ENCODE data around the gene P2RX6. TPM values are rescaled to one million over a fixed set of nuclear protein-coding genes. Genes with fewer than 3 reads are reported as not detected.

Gene P2RX6
- total RNA-seq, 2 donors from 2014 or later = 0.81 TPM; not detected in 1

DNA sequence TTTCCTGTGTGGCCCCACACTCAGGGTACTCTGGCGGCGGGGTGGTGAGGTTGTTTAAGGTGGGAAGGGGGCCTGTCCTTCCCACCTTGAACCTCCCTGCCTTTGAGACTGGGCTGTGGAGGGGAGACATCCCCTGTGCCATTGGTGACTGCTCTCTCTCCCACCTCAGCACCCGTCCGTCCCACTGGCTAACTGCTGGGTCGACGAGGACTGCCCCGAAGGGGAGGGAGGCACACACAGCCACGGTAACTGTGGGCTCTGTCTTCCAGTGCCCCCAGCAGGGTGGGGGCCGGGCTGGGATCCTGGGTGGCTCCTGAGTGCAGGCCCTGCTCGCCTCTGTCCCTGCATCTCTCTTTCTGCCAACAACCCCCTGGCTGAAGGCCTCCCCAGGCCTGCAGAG is 7.5 kb downstream of the P2RX6 start:
- Histone ChIP-seq H3K4me3 (no peak overlapping the region), H3K27me3 (replicated peaks; ENCODE audit: insufficient read depth) (no peaks in the 10 kb centered on the region), H3K36me3 (no peaks in the 10 kb centered on the region), H3K9me3 (no peaks in the 10 kb centered on the region), H3K27ac (no peak overlapping the region), H3K4me1 (ENCODE audit: control insufficient read depth in 1 of 2, low read depth in 2 of 2) (no peaks in the 10 kb centered on the region)
- DNase-seq (ENCODE audit: low spot score) (no peak), ATAC-seq (ENCODE audit: insufficient number of reproducible peaks, low FRiP score, low read depth) (no peak)
- TF ChIP-seq, protein P1, sequence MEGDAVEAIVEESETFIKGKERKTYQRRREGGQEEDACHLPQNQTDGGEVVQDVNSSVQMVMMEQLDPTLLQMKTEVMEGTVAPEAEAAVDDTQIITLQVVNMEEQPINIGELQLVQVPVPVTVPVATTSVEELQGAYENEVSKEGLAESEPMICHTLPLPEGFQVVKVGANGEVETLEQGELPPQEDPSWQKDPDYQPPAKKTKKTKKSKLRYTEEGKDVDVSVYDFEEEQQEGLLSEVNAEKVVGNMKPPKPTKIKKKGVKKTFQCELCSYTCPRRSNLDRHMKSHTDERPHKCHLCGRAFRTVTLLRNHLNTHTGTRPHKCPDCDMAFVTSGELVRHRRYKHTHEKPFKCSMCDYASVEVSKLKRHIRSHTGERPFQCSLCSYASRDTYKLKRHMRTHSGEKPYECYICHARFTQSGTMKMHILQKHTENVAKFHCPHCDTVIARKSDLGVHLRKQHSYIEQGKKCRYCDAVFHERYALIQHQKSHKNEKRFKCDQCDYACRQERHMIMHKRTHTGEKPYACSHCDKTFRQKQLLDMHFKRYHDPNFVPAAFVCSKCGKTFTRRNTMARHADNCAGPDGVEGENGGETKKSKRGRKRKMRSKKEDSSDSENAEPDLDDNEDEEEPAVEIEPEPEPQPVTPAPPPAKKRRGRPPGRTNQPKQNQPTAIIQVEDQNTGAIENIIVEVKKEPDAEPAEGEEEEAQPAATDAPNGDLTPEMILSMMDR (IDR thresholded peaks at IDR 0.05) = no peak

DNA sequence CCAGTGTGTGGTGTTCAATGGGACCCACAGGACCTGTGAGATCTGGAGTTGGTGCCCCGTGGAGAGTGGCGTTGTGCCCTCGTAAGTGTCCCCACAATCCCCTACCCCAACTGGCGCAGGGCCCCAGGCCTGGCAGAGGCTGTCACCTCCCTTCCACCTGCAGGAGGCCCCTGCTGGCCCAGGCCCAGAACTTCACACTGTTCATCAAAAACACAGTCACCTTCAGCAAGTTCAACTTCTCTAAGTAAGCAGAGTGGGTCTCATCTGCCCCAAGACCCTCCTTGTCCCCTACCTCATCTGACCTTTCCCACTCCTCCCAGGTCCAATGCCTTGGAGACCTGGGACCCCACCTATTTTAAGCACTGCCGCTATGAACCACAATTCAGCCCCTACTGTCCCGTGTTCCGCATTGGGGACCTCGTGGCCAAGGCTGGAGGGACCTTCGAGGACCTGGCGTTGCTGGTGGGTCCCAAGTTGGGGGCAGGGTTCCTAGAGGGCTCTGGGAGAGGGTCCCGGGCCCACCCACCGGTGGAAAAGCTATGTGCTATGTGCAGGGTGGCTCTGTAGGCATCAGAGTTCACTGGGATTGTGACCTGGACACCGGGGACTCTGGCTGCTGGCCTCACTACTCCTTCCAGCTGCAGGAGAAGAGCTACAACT is 8.1 kb downstream of the P2RX6 start:
- Histone ChIP-seq H3K4me1 (ENCODE audit: control insufficient read depth in 1 of 2, low read depth in 2 of 2) (no peaks in the 10 kb centered on the region), H3K27me3 (replicated peaks; ENCODE audit: insufficient read depth) (no peaks in the 10 kb centered on the region), H3K4me3 (no peak overlapping the region), H3K36me3 (no peaks in the 10 kb centered on the region), H3K9me3 (no peaks in the 10 kb centered on the region), H3K27ac (no peak overlapping the region)
- DNase-seq (ENCODE audit: low spot score) (no peak), ATAC-seq (ENCODE audit: insufficient number of reproducible peaks, low FRiP score, low read depth) (no peak)
- TF ChIP-seq, protein P1 (IDR thresholded peaks at IDR 0.05) = no peak

DNA sequence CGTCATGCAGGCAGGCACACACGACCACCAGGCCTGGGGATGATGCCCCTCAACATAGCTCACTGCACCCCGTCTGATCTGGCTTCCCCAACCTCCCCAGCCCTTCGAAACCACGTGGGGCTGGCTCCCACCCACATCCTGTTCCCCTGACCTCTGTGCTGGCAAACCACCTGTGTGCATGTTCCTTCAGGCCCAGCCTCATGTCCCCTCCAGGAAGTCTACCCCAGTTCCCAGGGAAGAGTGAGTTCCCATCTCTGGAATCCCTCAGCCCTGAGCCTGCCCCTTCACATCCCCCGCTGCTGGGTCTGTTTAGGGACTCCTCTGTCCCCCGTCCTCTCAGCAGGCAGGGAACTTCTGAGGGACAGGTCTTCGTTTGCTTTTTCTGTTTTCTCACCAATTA is 10.3 kb downstream of the P2RX6 start:
- no peak overlapping the region for H3K4me3 ChIP-seq
- no peak overlapping the region for H3K27ac ChIP-seq
- ATAC-seq (ENCODE audit: insufficient number of reproducible peaks, low FRiP score, low read depth) = no peak
- no peaks in the 10 kb centered on the region for H3K36me3 ChIP-seq
- H3K4me1 ChIP-seq (ENCODE audit: control insufficient read depth in 1 of 2, low read depth in 2 of 2) = no peaks in the 10 kb centered on the region
- H3K27me3 ChIP-seq (replicated peaks; ENCODE audit: insufficient read depth) = no peaks in the 10 kb centered on the region
- H3K9me3 ChIP-seq = no peaks in the 10 kb centered on the region
- TF ChIP-seq, protein P1 (IDR thresholded peaks at IDR 0.05) = no peak
- DNase-seq (ENCODE audit: low spot score) = no peak

DNA sequence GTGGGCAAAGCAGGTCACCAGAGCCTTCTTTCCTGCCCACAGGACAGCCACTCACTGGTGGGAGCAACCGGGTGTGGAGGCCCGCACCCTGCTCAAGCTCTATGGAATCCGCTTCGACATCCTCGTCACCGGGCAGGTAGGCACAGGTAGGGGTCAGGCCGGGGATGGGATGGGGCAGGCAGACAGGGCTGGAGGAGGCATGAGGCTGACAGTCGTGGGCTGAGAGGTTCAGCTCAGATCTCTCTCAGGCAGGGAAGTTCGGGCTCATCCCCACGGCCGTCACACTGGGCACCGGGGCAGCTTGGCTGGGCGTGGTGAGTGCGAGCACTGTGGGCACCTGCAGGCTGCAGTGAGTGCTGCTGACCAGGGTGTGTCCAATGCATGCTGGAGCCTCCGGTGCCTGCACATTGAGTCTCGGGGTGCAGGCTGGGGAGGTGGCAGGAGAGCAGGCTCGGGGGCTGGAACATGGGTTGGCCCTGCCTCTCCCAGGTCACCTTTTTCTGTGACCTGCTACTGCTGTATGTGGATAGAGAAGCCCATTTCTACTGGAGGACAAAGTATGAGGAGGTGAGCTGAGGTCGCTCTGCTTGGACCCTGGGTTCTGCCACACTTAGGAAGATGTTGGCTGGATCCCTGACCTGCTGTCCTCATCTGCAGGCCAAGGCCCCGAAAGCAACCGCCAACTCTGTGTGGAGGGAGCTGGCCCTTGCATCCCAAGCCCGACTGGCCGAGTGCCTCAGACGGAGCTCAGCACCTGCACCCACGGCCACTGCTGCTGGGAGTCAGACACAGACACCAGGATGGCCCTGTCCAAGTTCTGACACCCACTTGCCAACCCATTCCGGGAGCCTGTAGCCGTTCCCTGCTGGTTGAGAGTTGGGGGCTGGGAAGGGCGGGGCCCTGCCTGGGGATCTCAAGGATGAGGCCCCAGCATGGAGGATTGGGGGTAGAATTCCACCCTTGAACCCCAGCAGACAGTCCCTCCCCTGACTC is 11.1 kb downstream of the P2RX6 start:
- Histone ChIP-seq H3K4me3 (no peak overlapping the region), H3K36me3 (no peaks in the 10 kb centered on the region), H3K9me3 (no peaks in the 10 kb centered on the region), H3K27me3 (replicated peaks; ENCODE audit: insufficient read depth) (no peaks in the 10 kb centered on the region), H3K4me1 (ENCODE audit: control insufficient read depth in 1 of 2, low read depth in 2 of 2) (no peaks in the 10 kb centered on the region), H3K27ac (no peak overlapping the region)
- ATAC-seq (ENCODE audit: insufficient number of reproducible peaks, low FRiP score, low read depth) (no peak), DNase-seq (ENCODE audit: low spot score) (no peak)
- TF ChIP-seq, protein P1 (IDR thresholded peaks at IDR 0.05) = no peak

Data from thoracic aorta (tissue), 2 donors.